Mesenchymal stem cell (in vitro differentiated cells and primary cell): ENCODE data around the gene PFDN1.

ENCODE experiments used
- DNase-seq: peaks from one replicate; pipeline ENCODE4 v3.0.0-alpha.2; 2013
- H2AFZ ChIP-seq: one replicate; pipeline ENCODE4 v1.6.1; 2013; ENCODE audit warnings: low read depth, mild to moderate bottlenecking, control low read depth, inconsistent platforms, low read length, moderate library complexity
- H2AK5ac ChIP-seq: 2 replicates; pipeline ENCODE4 v1.6.1; 2013; ENCODE audit warnings: low read length, moderate library complexity, mild to moderate bottlenecking, inconsistent platforms; ENCODE audit not compliant: severe bottlenecking
- H2BK120ac ChIP-seq: one replicate; pipeline ENCODE4 v1.6.1; 2013; ENCODE audit warnings: low read depth, mild to moderate bottlenecking, inconsistent platforms, low read length, moderate library complexity
- H2BK12ac ChIP-seq, 2 experiments: one replicate each; pipeline ENCODE4 v1.6.1; 2013; ENCODE audit warnings: inconsistent platforms in 2 of 2, low read length in 2 of 2, mild to moderate bottlenecking in 2 of 2, moderate library complexity in 2 of 2, control low read depth in 1 of 2
- H2BK15ac ChIP-seq: one replicate; pipeline ENCODE4 v1.6.1; 2013; ENCODE audit warnings: mild to moderate bottlenecking, low read depth, inconsistent platforms; ENCODE audit not compliant: poor library complexity, severe bottlenecking
- H2BK5ac ChIP-seq: 2 replicates; pipeline ENCODE4 v1.6.1; 2013; ENCODE audit warnings: low read depth, mild to moderate bottlenecking, low read length, control low read depth, inconsistent platforms; ENCODE audit not compliant: poor library complexity, severe bottlenecking
- H3K14ac ChIP-seq, 2 experiments: one replicate each; pipeline ENCODE4 v1.6.1; 2013; ENCODE audit warnings: inconsistent platforms in 2 of 2, low read length in 2 of 2, control low read depth in 1 of 2, mild to moderate bottlenecking in 1 of 2, moderate library complexity in 1 of 2
- H3K18ac ChIP-seq, 2 experiments: one replicate each; pipeline ENCODE4 v1.6.1; 2013; ENCODE audit warnings: inconsistent platforms in 2 of 2, low read length in 2 of 2, control low read depth in 1 of 2, low read depth in 1 of 2, mild to moderate bottlenecking in 1 of 2
- H3K23ac ChIP-seq, 2 experiments: one replicate each; pipeline ENCODE4 v1.6.1; 2013; ENCODE audit warnings: inconsistent platforms in 2 of 2, low read length in 2 of 2, mild to moderate bottlenecking in 2 of 2, moderate library complexity in 2 of 2, control low read depth in 1 of 2
- H3K27ac ChIP-seq: 2 replicates; pipeline ENCODE4 v1.5.1; 2013; ENCODE audit warnings: mild to moderate bottlenecking, moderate library complexity, low read length, control low read depth, inconsistent platforms; ENCODE audit not compliant: poor library complexity, severe bottlenecking
- H3K27me3 ChIP-seq, 2 experiments: 2 replicates each; pipeline versions ENCODE4 v1.6.1 to v1.7.0; 2013; ENCODE audit warnings: low read length in 2 of 2, mild to moderate bottlenecking in 2 of 2, moderate library complexity in 2 of 2, control low read depth in 1 of 2, inconsistent platforms in 1 of 2; ENCODE audit not compliant: control insufficient read depth in 1 of 2, insufficient read depth in 1 of 2
- H3K36me3 ChIP-seq, 2 experiments: 2 replicates each; pipeline versions ENCODE4 v1.6.1 to v1.7.0; 2013; ENCODE audit warnings: low read length in 2 of 2, control low read depth in 1 of 2, inconsistent platforms in 1 of 2, low read depth in 1 of 2, mild to moderate bottlenecking in 1 of 2; ENCODE audit not compliant: insufficient read depth in 2 of 2, control insufficient read depth in 1 of 2
- H3K4ac ChIP-seq, 2 experiments: one replicate each; pipeline ENCODE4 v1.6.1; 2013; ENCODE audit warnings: inconsistent platforms in 2 of 2, low read length in 2 of 2, mild to moderate bottlenecking in 2 of 2, moderate library complexity in 2 of 2, control low read depth in 1 of 2, low read depth in 1 of 2
- H3K4me1 ChIP-seq: 2 replicates; pipeline ENCODE4 v1.6.1; 2013; ENCODE audit warnings: low read depth, low read length, control low read depth; ENCODE audit not compliant: control insufficient read depth, insufficient read depth
- H3K4me2 ChIP-seq: 2 replicates; pipeline ENCODE4 v1.6.1; 2013; ENCODE audit warnings: low read length, mild to moderate bottlenecking, inconsistent platforms; ENCODE audit not compliant: poor library complexity, severe bottlenecking
- H3K4me3 ChIP-seq, 2 experiments: 2 replicates each; pipeline versions ENCODE4 v1.5.1 to v1.7.0; 2013; ENCODE audit warnings: low read length in 2 of 2, mild to moderate bottlenecking in 2 of 2, control low read depth in 1 of 2, low read depth in 1 of 2; ENCODE audit not compliant: insufficient read depth in 1 of 2
- H3K79me1 ChIP-seq: replicated peaks from 2 replicates; pipeline ENCODE4 v1.6.1; 2013; ENCODE audit warnings: mild to moderate bottlenecking, control low read depth, low read length, inconsistent platforms; ENCODE audit not compliant: poor library complexity, severe bottlenecking
- H3K9ac ChIP-seq: 2 replicates; pipeline ENCODE4 v1.7.0; 2013; ENCODE audit warnings: mild to moderate bottlenecking, low read length, moderate library complexity
- H3K9me3 ChIP-seq: 2 replicates; pipeline ENCODE4 v1.7.0; 2013; ENCODE audit warnings: mild to moderate bottlenecking, low read length; ENCODE audit not compliant: control insufficient read depth
- H4K8ac ChIP-seq: one replicate; pipeline ENCODE4 v1.6.1; 2013; ENCODE audit warnings: inconsistent platforms, mild to moderate bottlenecking, low read length, moderate library complexity
- H4K91ac ChIP-seq: one replicate; pipeline ENCODE4 v1.6.1; 2013; ENCODE audit warnings: mild to moderate bottlenecking, low read length, inconsistent platforms
- WGBS: methylation state at CpG from one replicate; pipeline ENCODE4 v1.1.7; 2013; ENCODE audit warnings: mixed read lengths; 5-methylcytosine and 5-hydroxymethylcytosine counted together

PFDN1 gene

GRCh38 chr5:140261403-140262171 lies 41.3 kb downstream of the PFDN1 start:
- Histone ChIP-seq H3K79me1 (peaks cover 16% of the 10 kb centered on the region), H3K14ac (no peak overlapping the region), H4K8ac (no peak overlapping the region), H3K27ac (peak overlapping the region; percentile 51), H2AK5ac (no peak overlapping the region), H3K36me3 (peaks cover 0 to 17% of the 10 kb centered on the region in 2 experiments), H2BK120ac (no peak overlapping the region), H3K4ac (no peak overlapping the region), H3K4me1 (peaks cover 4% of the 10 kb centered on the region), H3K18ac (no peak overlapping the region), H3K23ac (no peak overlapping the region), H2BK15ac (no peak overlapping the region), H2AFZ (no peak overlapping the region), H3K9ac (peak overlapping the region; percentile 86), H3K4me3 (peak overlapping the region in 1 of 2 experiments; percentile 20), H2BK12ac (no peak overlapping the region), H3K4me2 (no peak overlapping the region), H2BK5ac (no peak overlapping the region), H4K91ac (no peak overlapping the region), H3K27me3 (no peaks in the 10 kb centered on the region), H3K9me3 (no peaks in the 10 kb centered on the region)
- 9% methylated on average over 5 of the region's 8 CpGs for WGBS
- DNase-seq: peak; percentile 93

GRCh38 chr5:140260089-140260656 lies 42.7 kb downstream of the PFDN1 start:
- H2BK5ac ChIP-seq: no peak overlapping the region
- H3K23ac ChIP-seq: no peak overlapping the region
- H3K9me3 ChIP-seq: no peaks in the 10 kb centered on the region
- no peak overlapping the region for H2BK12ac ChIP-seq
- no peak overlapping the region for H2AK5ac ChIP-seq
- no peak overlapping the region for H2AFZ ChIP-seq
- H4K91ac ChIP-seq: no peak overlapping the region
- no peak overlapping the region for H3K4me2 ChIP-seq
- no peak overlapping the region for H3K27ac ChIP-seq
- H3K36me3 ChIP-seq: peaks cover 0 to 13% of the 10 kb centered on the region in 2 experiments
- no CpG with 5 or more reads among the region's 2 CpGs for WGBS
- no peak overlapping the region for H3K9ac ChIP-seq
- no peaks in the 10 kb centered on the region for H3K27me3 ChIP-seq
- H4K8ac ChIP-seq: no peak overlapping the region
- no peak overlapping the region for H2BK120ac ChIP-seq
- no peak overlapping the region for H3K4me3 ChIP-seq
- H3K4ac ChIP-seq: no peak overlapping the region
- no peak overlapping the region for H3K14ac ChIP-seq
- no peak overlapping the region for H3K18ac ChIP-seq
- H2BK15ac ChIP-seq: no peak overlapping the region
- DNase-seq: no peak
- H3K79me1 ChIP-seq: peaks cover 23% of the 10 kb centered on the region
- peaks cover 7% of the 10 kb centered on the region for H3K4me1 ChIP-seq

GRCh38 chr5:140259500-140259899 lies 43.4 kb downstream of the PFDN1 start:
- no peak overlapping the region for H3K14ac ChIP-seq
- no peak overlapping the region for H2BK15ac ChIP-seq
- no peak overlapping the region for H3K4me3 ChIP-seq
- H3K9ac ChIP-seq: no peak overlapping the region
- no peak overlapping the region for H2BK5ac ChIP-seq
- no peak overlapping the region for H2BK120ac ChIP-seq
- peaks cover under 1 to 15% of the 10 kb centered on the region in 2 experiments for H3K36me3 ChIP-seq
- no peak for DNase-seq
- peaks cover 23% of the 10 kb centered on the region for H3K79me1 ChIP-seq
- H3K4ac ChIP-seq: no peak overlapping the region
- H3K23ac ChIP-seq: no peak overlapping the region
- no peak overlapping the region for H2AK5ac ChIP-seq
- H3K27me3 ChIP-seq: no peaks in the 10 kb centered on the region
- WGBS: 100% methylated on average over 2 of the region's 2 CpGs
- no peak overlapping the region for H4K91ac ChIP-seq
- no peak overlapping the region for H2BK12ac ChIP-seq
- H3K4me2 ChIP-seq: no peak overlapping the region
- H3K18ac ChIP-seq: no peak overlapping the region
- H3K4me1 ChIP-seq: peaks cover 7% of the 10 kb centered on the region
- no peaks in the 10 kb centered on the region for H3K9me3 ChIP-seq
- H3K27ac ChIP-seq: no peak overlapping the region
- H2AFZ ChIP-seq: no peak overlapping the region
- H4K8ac ChIP-seq: no peak overlapping the region

DNA sequence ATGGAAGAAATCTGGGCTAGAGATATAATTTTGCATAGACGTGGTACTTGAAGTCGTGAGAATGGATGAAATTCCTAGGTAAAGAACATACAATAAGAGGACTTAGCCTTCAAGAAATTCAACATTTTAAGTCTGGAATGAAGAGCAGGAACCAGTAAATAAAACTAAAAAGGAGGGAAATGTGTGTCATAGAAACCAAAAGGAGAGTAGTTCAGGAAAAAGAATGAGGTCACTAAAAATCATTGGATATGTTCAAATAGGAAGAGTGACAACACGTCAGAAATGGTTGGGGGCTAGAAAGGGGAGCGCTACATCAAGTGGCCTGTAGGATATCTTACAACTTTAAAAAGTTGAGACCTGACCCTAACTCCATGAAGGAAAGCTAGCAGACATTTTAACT lies 44.0 kb downstream of the PFDN1 start:
- H2BK15ac ChIP-seq: no peak overlapping the region
- no peaks in the 10 kb centered on the region for H3K9me3 ChIP-seq
- H3K18ac ChIP-seq: no peak overlapping the region
- H3K4me1 ChIP-seq: peaks cover 7% of the 10 kb centered on the region
- no peak overlapping the region for H3K23ac ChIP-seq
- no peak for DNase-seq
- no peak overlapping the region for H2BK12ac ChIP-seq
- H3K4me2 ChIP-seq: no peak overlapping the region
- no peak overlapping the region for H2BK120ac ChIP-seq
- H3K14ac ChIP-seq: no peak overlapping the region
- H2AFZ ChIP-seq: no peak overlapping the region
- 100% methylated on average over 3 of the region's 4 CpGs for WGBS
- H3K27me3 ChIP-seq: no peaks in the 10 kb centered on the region
- no peak overlapping the region for H3K9ac ChIP-seq
- H4K91ac ChIP-seq: no peak overlapping the region
- no peak overlapping the region for H2AK5ac ChIP-seq
- no peak overlapping the region for H3K27ac ChIP-seq
- no peak overlapping the region for H3K4ac ChIP-seq
- H4K8ac ChIP-seq: no peak overlapping the region
- peaks cover 29% of the 10 kb centered on the region for H3K79me1 ChIP-seq
- H2BK5ac ChIP-seq: no peak overlapping the region
- no peak overlapping the region for H3K4me3 ChIP-seq
- H3K36me3 ChIP-seq: peaks cover 6 to 19% of the 10 kb centered on the region in 2 experiments
